ENCODE measurements around the gene GRIN1.

- TF ChIP-seq CTCF (IDR thresholded peaks at IDR 0.05) (no peak), EZH2 (IDR thresholded peaks at IDR 0.05; ENCODE audit: borderline replicate concordance, insufficient read depth, low read depth, low read length, poor library complexity, severe bottlenecking) (no peak)
Measured at GRCh38 chr9:137173796-137174664, 35.1 kb downstream of the GRIN1 start.
